NCI-H128 (cell line): ENCODE measurements around the gene HDX.
"Not testable (repeated sequence)": the region's sequence is repeated elsewhere in the genome, so short reads cannot be mapped to it uniquely, and the experiment has no call there.

ENCODE experiments used
- DNase-seq: peaks from one replicate; lab custom pipeline; 2025; ENCODE audit not compliant: unreplicated experiment; lab: John Stamatoyannopoulos, UW

HDX gene

GRCh38 chrX:84339507-84340364 lies 162.5 kb downstream of the HDX start:
- DNase-seq: no peak

GRCh38 chrX:84336646-84337045 lies 165.6 kb downstream of the HDX start:
- DNase-seq: no peak

GRCh38 chrX:84335121-84335520 lies 167.1 kb downstream of the HDX start:
- no peak for DNase-seq

GRCh38 chrX:84322083-84322827 lies 180.0 kb downstream of the HDX start:
- no peak for DNase-seq

GRCh38 chrX:84320614-84321013 lies 181.6 kb downstream of the HDX start:
- DNase-seq: no peak

- DNase-seq: no peak
Measured at GRCh38 chrX:84320023-84320422, 182.2 kb downstream of the HDX start.

- DNase-seq: no peak
Measured at GRCh38 chrX:84318661-84319060, 183.6 kb downstream of the HDX start.

GRCh38 chrX:84315946-84316345 lies 186.3 kb downstream of the HDX start:
- not testable (repeated sequence) for DNase-seq
